SJCRH30 (cell line): ENCODE data around the gene NEK7. TPM values are rescaled to one million over a fixed set of nuclear protein-coding genes. Genes with fewer than 3 reads are reported as not detected.

Source experiments
- DNase-seq, 2 experiments: peaks; one replicate each; pipeline ENCODE4 v3.0.0-alpha.2; 2015 to 2020
- H3K27ac ChIP-seq: fragments of 250-450 bp; sonication (Bioruptor Pico); 2 replicates; pipeline ENCODE4 v1.5.1; 2020; ENCODE audit warnings: mild to moderate bottlenecking, moderate library complexity
- H3K27me3 ChIP-seq: fragments of 250-450 bp; sonication (Bioruptor Pico); 2 replicates; pipeline ENCODE4 v1.5.1; 2020; ENCODE audit warnings: mild to moderate bottlenecking, moderate library complexity
- H3K36me3 ChIP-seq: fragments of 250-450 bp; sonication (Bioruptor Pico); 2 replicates; pipeline ENCODE4 v1.5.1; 2020; ENCODE audit warnings: mild to moderate bottlenecking, moderate library complexity
- H3K4me1 ChIP-seq: fragments of 250-450 bp; sonication (Bioruptor Pico); 2 replicates; pipeline ENCODE4 v1.5.1; 2020; ENCODE audit warnings: mild to moderate bottlenecking, moderate library complexity
- H3K4me3 ChIP-seq: fragments of 250-450 bp; sonication (Bioruptor Pico); 2 replicates; pipeline ENCODE4 v1.5.1; 2020; ENCODE audit warnings: mild to moderate bottlenecking, moderate library complexity
- H3K9me3 ChIP-seq: fragments of 250-450 bp; sonication (Bioruptor Pico); replicated peaks from 2 replicates; pipeline ENCODE4 v1.5.1; 2020; ENCODE audit warnings: mild to moderate bottlenecking, moderate library complexity
- total RNA-seq: library from RNA; depleted of rRNA; stranded (reverse); fragments of >200 nt; shearing (Covaris generic); gene quantifications from 2 replicates; pipeline ENCODE4 v1.2.3, GENCODE V29; 2014

Gene NEK7
- total RNA-seq, 1 experiment from 2014 or later: 28.4 TPM

GRCh38 chr1:198259333-198260074, 102.7 kb downstream of the NEK7 start:
- no peaks in the 10 kb centered on the region for H3K27me3 ChIP-seq
- no peak overlapping the region for H3K27ac ChIP-seq
- H3K4me1 ChIP-seq: no peaks in the 10 kb centered on the region
- H3K9me3 ChIP-seq: no peaks in the 10 kb centered on the region
- H3K36me3 ChIP-seq: no peaks in the 10 kb centered on the region
- DNase-seq: no peak
- no peak overlapping the region for H3K4me3 ChIP-seq

GRCh38 chr1:198261886-198262285, 105.1 kb downstream of the NEK7 start:
- Histone ChIP-seq H3K27ac (no peak overlapping the region), H3K9me3 (no peaks in the 10 kb centered on the region), H3K36me3 (no peaks in the 10 kb centered on the region), H3K27me3 (no peaks in the 10 kb centered on the region), H3K4me1 (no peaks in the 10 kb centered on the region), H3K4me3 (no peak overlapping the region)
- DNase-seq: no peak

GRCh38 chr1:198263186-198263585, 106.4 kb downstream of the NEK7 start:
- Histone ChIP-seq H3K27ac (no peak overlapping the region), H3K36me3 (no peaks in the 10 kb centered on the region), H3K9me3 (no peaks in the 10 kb centered on the region), H3K4me3 (no peak overlapping the region), H3K4me1 (no peaks in the 10 kb centered on the region), H3K27me3 (no peaks in the 10 kb centered on the region)
- no peak for DNase-seq

- H3K27me3 ChIP-seq: no peaks in the 10 kb centered on the region
- no peaks in the 10 kb centered on the region for H3K9me3 ChIP-seq
- H3K4me3 ChIP-seq: no peak overlapping the region
- no peak overlapping the region for H3K27ac ChIP-seq
- DNase-seq: no peak
- H3K4me1 ChIP-seq: no peaks in the 10 kb centered on the region
- H3K36me3 ChIP-seq: no peaks in the 10 kb centered on the region
Measured at GRCh38 chr1:198264282-198264681, 107.5 kb downstream of the NEK7 start.

- no peak for DNase-seq
- H3K27me3 ChIP-seq: no peaks in the 10 kb centered on the region
- no peak overlapping the region for H3K27ac ChIP-seq
- H3K4me1 ChIP-seq: no peaks in the 10 kb centered on the region
- no peaks in the 10 kb centered on the region for H3K9me3 ChIP-seq
- no peaks in the 10 kb centered on the region for H3K36me3 ChIP-seq
- no peak overlapping the region for H3K4me3 ChIP-seq
Measured at GRCh38 chr1:198265073-198265661, 108.4 kb downstream of the NEK7 start.

GRCh38 chr1:198267056-198267455, 110.3 kb downstream of the NEK7 start:
- no peaks in the 10 kb centered on the region for H3K27me3 ChIP-seq
- no peak overlapping the region for H3K27ac ChIP-seq
- no peak for DNase-seq
- no peaks in the 10 kb centered on the region for H3K4me1 ChIP-seq
- H3K36me3 ChIP-seq: no peaks in the 10 kb centered on the region
- H3K9me3 ChIP-seq: no peaks in the 10 kb centered on the region
- H3K4me3 ChIP-seq: no peak overlapping the region

- DNase-seq: no peak
- H3K4me3 ChIP-seq: no peak overlapping the region
Measured at GRCh38 chr1:198267921-198268320, 111.1 kb downstream of the NEK7 start.

GRCh38 chr1:198268784-198269645, 112.2 kb downstream of the NEK7 start:
- DNase-seq: no peak

More at GRCh38 chr1:198267921-198268320, 111.1 kb downstream of the NEK7 start:
- no peak overlapping the region for H3K27ac ChIP-seq
- H3K27me3 ChIP-seq: no peaks in the 10 kb centered on the region
- H3K9me3 ChIP-seq: no peaks in the 10 kb centered on the region
- H3K36me3 ChIP-seq: no peaks in the 10 kb centered on the region
- no peaks in the 10 kb centered on the region for H3K4me1 ChIP-seq

GRCh38 chr1:198269646-198269940, 112.8 kb downstream of the NEK7 start:
- Histone ChIP-seq H3K27ac (no peak overlapping the region), H3K4me1 (no peaks in the 10 kb centered on the region)

More at GRCh38 chr1:198268784-198269645, 112.2 kb downstream of the NEK7 start:
- H3K4me3 ChIP-seq: no peak overlapping the region
- H3K27me3 ChIP-seq: no peaks in the 10 kb centered on the region
- H3K4me1 ChIP-seq: no peaks in the 10 kb centered on the region
- H3K9me3 ChIP-seq: no peaks in the 10 kb centered on the region
- H3K36me3 ChIP-seq: no peaks in the 10 kb centered on the region
- H3K27ac ChIP-seq: no peak overlapping the region

GRCh38 chr1:198270273-198270828, 113.6 kb downstream of the NEK7 start:
- Histone ChIP-seq H3K4me1 (no peaks in the 10 kb centered on the region), H3K36me3 (no peaks in the 10 kb centered on the region), H3K9me3 (no peaks in the 10 kb centered on the region), H3K4me3 (no peak overlapping the region), H3K27me3 (no peaks in the 10 kb centered on the region), H3K27ac (no peak overlapping the region)
- DNase-seq: no peak

More at GRCh38 chr1:198269646-198269940, 112.8 kb downstream of the NEK7 start:
- Histone ChIP-seq H3K9me3 (no peaks in the 10 kb centered on the region), H3K36me3 (no peaks in the 10 kb centered on the region), H3K27me3 (no peaks in the 10 kb centered on the region), H3K4me3 (no peak overlapping the region)
- DNase-seq: no peak

GRCh38 chr1:198271467-198271866, 114.7 kb downstream of the NEK7 start:
- Histone ChIP-seq H3K4me1 (no peaks in the 10 kb centered on the region), H3K27ac (no peak overlapping the region), H3K36me3 (no peaks in the 10 kb centered on the region), H3K9me3 (no peaks in the 10 kb centered on the region), H3K4me3 (no peak overlapping the region), H3K27me3 (no peaks in the 10 kb centered on the region)
- DNase-seq: no peak

GRCh38 chr1:198272492-198272891, 115.7 kb downstream of the NEK7 start:
- Histone ChIP-seq H3K27me3 (no peaks in the 10 kb centered on the region), H3K4me1 (no peaks in the 10 kb centered on the region), H3K36me3 (no peaks in the 10 kb centered on the region), H3K9me3 (no peaks in the 10 kb centered on the region), H3K4me3 (no peak overlapping the region), H3K27ac (no peak overlapping the region)
- DNase-seq: no peak

GRCh38 chr1:198273748-198274295, 117.0 kb downstream of the NEK7 start:
- no peak overlapping the region for H3K27ac ChIP-seq
- H3K9me3 ChIP-seq: no peaks in the 10 kb centered on the region
- H3K27me3 ChIP-seq: no peaks in the 10 kb centered on the region
- H3K4me1 ChIP-seq: peaks cover 7% of the 10 kb centered on the region
- no peak overlapping the region for H3K4me3 ChIP-seq
- no peak for DNase-seq
- no peaks in the 10 kb centered on the region for H3K36me3 ChIP-seq

GRCh38 chr1:198275597-198275996, 118.8 kb downstream of the NEK7 start:
- H3K27me3 ChIP-seq: no peaks in the 10 kb centered on the region
- no peak overlapping the region for H3K27ac ChIP-seq
- no peak for DNase-seq
- H3K9me3 ChIP-seq: no peaks in the 10 kb centered on the region
- H3K36me3 ChIP-seq: no peaks in the 10 kb centered on the region
- peaks cover 12% of the 10 kb centered on the region for H3K4me1 ChIP-seq
- no peak overlapping the region for H3K4me3 ChIP-seq

GRCh38 chr1:198276241-198276640, 119.4 kb downstream of the NEK7 start:
- no peak overlapping the region for H3K4me3 ChIP-seq
- H3K9me3 ChIP-seq: no peaks in the 10 kb centered on the region
- no peak overlapping the region for H3K27ac ChIP-seq
- no peaks in the 10 kb centered on the region for H3K27me3 ChIP-seq
- H3K4me1 ChIP-seq: peaks cover 12% of the 10 kb centered on the region
- DNase-seq: no peak
- H3K36me3 ChIP-seq: no peaks in the 10 kb centered on the region
